ENCODE results near the gene EEF1AKMT1.
"Not testable (repeated sequence)": the region's sequence is repeated elsewhere in the genome, so short reads cannot be mapped to it uniquely, and the experiment has no call there.

Gene EEF1AKMT1

GRCh38 chr13:20686863-20687579 lies 86.7 kb downstream of the EEF1AKMT1 start:
- no peak for TF ChIP-seq CTCF (IDR thresholded peaks at IDR 0.05; ENCODE audit: unreplicated experiment in 3 of 3)
- no peaks in the 10 kb centered on the region for H3K4me1 Mint-ChIP-seq
- H3K4me3 Mint-ChIP-seq: no peak overlapping the region
- H3K27ac Mint-ChIP-seq: no peak overlapping the region
- no peaks in the 10 kb centered on the region for H3K9me3 Mint-ChIP-seq
- H3K36me3 Mint-ChIP-seq (ENCODE audit: low read depth): no peaks in the 10 kb centered on the region
- no peaks in the 10 kb centered on the region for H3K27me3 Mint-ChIP-seq (ENCODE audit: low read depth)

GRCh38 chr13:20686167-20686566 lies 87.6 kb downstream of the EEF1AKMT1 start:
- Mint-ChIP-seq H3K27ac (no peak overlapping the region), H3K9me3 (no peaks in the 10 kb centered on the region), H3K4me1 (no peaks in the 10 kb centered on the region), H3K4me3 (no peak overlapping the region), H3K27me3 (ENCODE audit: low read depth) (no peaks in the 10 kb centered on the region), H3K36me3 (ENCODE audit: low read depth) (no peaks in the 10 kb centered on the region)
- no peak for TF ChIP-seq CTCF (IDR thresholded peaks at IDR 0.05; ENCODE audit: unreplicated experiment in 3 of 3)

- Mint-ChIP-seq H3K4me1 (no peaks in the 10 kb centered on the region), H3K27me3 (ENCODE audit: low read depth) (no peaks in the 10 kb centered on the region), H3K4me3 (no peak overlapping the region), H3K9me3 (no peaks in the 10 kb centered on the region), H3K27ac (no peak overlapping the region), H3K36me3 (ENCODE audit: low read depth) (peaks cover 10% of the 10 kb centered on the region)
- no peak for TF ChIP-seq CTCF (IDR thresholded peaks at IDR 0.05; ENCODE audit: unreplicated experiment in 3 of 3)
Observed at GRCh38 chr13:20685092-20685491, 88.7 kb downstream of the EEF1AKMT1 start.

- H3K36me3 Mint-ChIP-seq (ENCODE audit: low read depth): peaks cover 11% of the 10 kb centered on the region
- H3K4me1 Mint-ChIP-seq: no peaks in the 10 kb centered on the region
- H3K4me3 Mint-ChIP-seq: no peak overlapping the region
- no peaks in the 10 kb centered on the region for H3K27me3 Mint-ChIP-seq (ENCODE audit: low read depth)
- peak overlapping the region in 1 of 3 experiments; percentile 18 for H3K27ac Mint-ChIP-seq
- no peak for TF ChIP-seq CTCF (IDR thresholded peaks at IDR 0.05; ENCODE audit: unreplicated experiment in 3 of 3)
- no peaks in the 10 kb centered on the region for H3K9me3 Mint-ChIP-seq
Observed at GRCh38 chr13:20684546-20684945, 89.2 kb downstream of the EEF1AKMT1 start.

GRCh38 chr13:20684041-20684440 lies 89.7 kb downstream of the EEF1AKMT1 start:
- no peak for TF ChIP-seq CTCF (IDR thresholded peaks at IDR 0.05; ENCODE audit: unreplicated experiment in 3 of 3)
- Mint-ChIP-seq H3K4me3 (no peak overlapping the region), H3K9me3 (no peaks in the 10 kb centered on the region), H3K36me3 (ENCODE audit: low read depth) (peaks cover 14% of the 10 kb centered on the region), H3K27ac (peak overlapping the region in 1 of 3 experiments; percentile 18), H3K27me3 (ENCODE audit: low read depth) (no peaks in the 10 kb centered on the region), H3K4me1 (no peaks in the 10 kb centered on the region)

GRCh38 chr13:20682061-20682460 lies 91.7 kb downstream of the EEF1AKMT1 start:
- no peaks in the 10 kb centered on the region for H3K27me3 Mint-ChIP-seq (ENCODE audit: low read depth)
- H3K4me3 Mint-ChIP-seq: no peak overlapping the region
- H3K27ac Mint-ChIP-seq: no peak overlapping the region
- peaks cover 16% of the 10 kb centered on the region for H3K36me3 Mint-ChIP-seq (ENCODE audit: low read depth)
- no peaks in the 10 kb centered on the region for H3K9me3 Mint-ChIP-seq
- H3K4me1 Mint-ChIP-seq: no peaks in the 10 kb centered on the region
- no peak for TF ChIP-seq CTCF (IDR thresholded peaks at IDR 0.05; ENCODE audit: unreplicated experiment in 3 of 3)

- not testable (repeated sequence) for H3K27me3 Mint-ChIP-seq (ENCODE audit: low read depth); H3K9me3 Mint-ChIP-seq; H3K4me1 Mint-ChIP-seq; H3K4me3 Mint-ChIP-seq; H3K27ac Mint-ChIP-seq
- peaks cover 20% of the 10 kb centered on the region for H3K36me3 Mint-ChIP-seq (ENCODE audit: low read depth)
Observed at GRCh38 chr13:20681481-20681880, 92.3 kb downstream of the EEF1AKMT1 start.

All from nephron (organoid).